AG09319 (cell line): Measurements from ENCODE around the gene NFATC4.

Experiments used
- DNase-seq: peaks from one replicate; pipeline ENCODE4 v3.0.0-alpha.2; 2010; ENCODE audit warnings: low read depth; ENCODE audit errors: extremely low read depth
- TF ChIP-seq, protein P1 (sequence below): IDR thresholded peaks from 2 replicates; pipeline ENCODE4 v1.5.1; 2011; ENCODE audit warnings: low read depth, mild to moderate bottlenecking, inconsistent platforms, low read length, moderate library complexity

NFATC4 gene

GRCh38 chr14:24399999-24400718 lies 32.2 kb downstream of the NFATC4 start:
- TF ChIP-seq, protein P1, sequence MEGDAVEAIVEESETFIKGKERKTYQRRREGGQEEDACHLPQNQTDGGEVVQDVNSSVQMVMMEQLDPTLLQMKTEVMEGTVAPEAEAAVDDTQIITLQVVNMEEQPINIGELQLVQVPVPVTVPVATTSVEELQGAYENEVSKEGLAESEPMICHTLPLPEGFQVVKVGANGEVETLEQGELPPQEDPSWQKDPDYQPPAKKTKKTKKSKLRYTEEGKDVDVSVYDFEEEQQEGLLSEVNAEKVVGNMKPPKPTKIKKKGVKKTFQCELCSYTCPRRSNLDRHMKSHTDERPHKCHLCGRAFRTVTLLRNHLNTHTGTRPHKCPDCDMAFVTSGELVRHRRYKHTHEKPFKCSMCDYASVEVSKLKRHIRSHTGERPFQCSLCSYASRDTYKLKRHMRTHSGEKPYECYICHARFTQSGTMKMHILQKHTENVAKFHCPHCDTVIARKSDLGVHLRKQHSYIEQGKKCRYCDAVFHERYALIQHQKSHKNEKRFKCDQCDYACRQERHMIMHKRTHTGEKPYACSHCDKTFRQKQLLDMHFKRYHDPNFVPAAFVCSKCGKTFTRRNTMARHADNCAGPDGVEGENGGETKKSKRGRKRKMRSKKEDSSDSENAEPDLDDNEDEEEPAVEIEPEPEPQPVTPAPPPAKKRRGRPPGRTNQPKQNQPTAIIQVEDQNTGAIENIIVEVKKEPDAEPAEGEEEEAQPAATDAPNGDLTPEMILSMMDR, result no peak
- DNase-seq, result no peak

GRCh38 chr14:24401810-24402702 lies 34.1 kb downstream of the NFATC4 start:
- TF ChIP-seq, protein P1, result no peak

GRCh38 chr14:24403294-24403998 lies 35.5 kb downstream of the NFATC4 start:
- no peak for DNase-seq
- TF ChIP-seq, protein P1, result no peak

More at GRCh38 chr14:24401810-24402702, 34.1 kb downstream of the NFATC4 start:
- no peak for DNase-seq

GRCh38 chr14:24404814-24405213 lies 36.8 kb downstream of the NFATC4 start:
- no peak for DNase-seq
- TF ChIP-seq, protein P1, result no peak

- DNase-seq, result no peak
- TF ChIP-seq, protein P1, result no peak
These were observed 38.4 kb downstream of the NFATC4 start for GRCh38 chr14:24406416-24406815.

DNA sequence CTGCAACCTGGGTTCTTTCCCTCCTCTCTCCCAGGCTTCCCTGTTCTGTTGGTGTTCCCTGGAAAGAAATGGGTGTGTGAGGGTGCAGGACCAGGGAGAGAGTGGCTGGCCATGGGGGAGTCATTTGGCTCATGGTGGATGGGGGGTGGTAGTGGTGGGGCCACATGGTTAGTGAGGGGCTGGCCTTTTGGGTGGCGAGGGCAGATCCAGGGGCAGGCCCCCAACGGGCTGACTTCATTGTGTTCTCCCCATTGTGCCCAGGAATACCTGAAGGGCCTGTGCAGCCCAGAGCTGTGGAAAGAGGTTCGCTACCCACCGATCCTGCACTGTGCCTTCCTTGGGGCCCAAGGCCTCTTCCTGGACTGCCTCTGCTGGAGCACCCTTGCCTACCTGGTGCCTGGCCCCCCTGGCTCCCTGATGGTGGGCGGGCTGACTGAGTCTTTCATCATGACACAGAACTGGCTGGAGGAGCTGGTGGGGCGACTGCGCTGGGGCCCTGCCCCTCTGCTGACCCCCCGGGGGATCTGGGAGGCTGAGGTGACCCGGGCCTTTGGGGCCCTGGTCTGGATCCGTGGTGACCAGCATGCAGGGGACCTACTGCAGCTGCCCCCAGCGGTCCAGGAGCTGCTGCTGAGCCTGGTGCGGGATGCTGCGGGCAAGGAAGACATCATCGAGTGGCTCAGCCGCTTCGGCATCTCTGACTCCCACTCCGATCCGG lies 39.8 kb downstream of the NFATC4 start:
- DNase-seq, result no peak
- TF ChIP-seq, protein P1, result no peak
